Astrocyte of the spinal cord (primary cell): Measurements from ENCODE around the gene STKLD1.

Source experiments
- DNase-seq: peaks from one replicate; pipeline ENCODE4 v3.0.0; 2011; ENCODE audit warnings: low read depth, low spot score
- H3K4me3 ChIP-seq: 2 replicates; pipeline ENCODE4 v1.5.1; 2011; ENCODE audit warnings: low read depth, mild to moderate bottlenecking, low read length, moderate library complexity
- in situ Hi-C: cut with HindIII; loops from 2 replicates; pipeline ENCODE4 v1.10.0; 2017; ENCODE audit warnings: low sequenced_read_pairs
- TF ChIP-seq, protein P1 (sequence below): IDR thresholded peaks from 2 replicates; pipeline ENCODE4 v1.5.1; 2012; ENCODE audit warnings: low read depth, mild to moderate bottlenecking, low read length, inconsistent platforms

Gene STKLD1

DNA sequence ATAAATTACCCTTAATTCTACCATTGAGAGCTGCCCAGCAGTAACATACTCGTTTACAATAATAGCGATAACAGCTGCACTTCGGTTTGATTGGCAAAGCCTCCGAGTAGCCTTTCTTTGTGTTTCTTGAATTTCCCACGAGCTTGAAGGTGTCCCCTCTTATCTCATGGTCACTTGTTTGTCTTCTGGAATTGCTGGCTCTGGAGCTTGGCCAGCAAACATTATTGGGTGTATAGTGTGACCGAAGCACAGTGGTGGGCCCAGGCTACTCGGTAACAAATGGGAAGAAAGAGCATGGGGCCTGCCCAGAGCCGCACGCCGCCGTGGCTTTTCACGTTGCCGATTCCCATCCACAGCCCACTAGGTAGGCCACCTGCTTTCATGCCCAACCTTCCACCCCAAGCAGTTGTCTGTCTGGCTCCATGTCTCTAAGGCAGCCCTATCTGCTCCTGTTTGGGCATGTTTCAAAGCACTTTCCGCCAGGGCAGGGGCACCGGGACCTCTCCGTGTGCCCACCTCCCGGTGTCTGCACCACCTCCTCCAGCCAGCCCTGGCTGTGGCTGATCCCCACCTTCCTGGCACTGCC is 8.7 kb downstream of the STKLD1 start:
- DNase-seq = no peak
- H3K4me3 ChIP-seq = no peak overlapping the region
- TF ChIP-seq, protein P1, sequence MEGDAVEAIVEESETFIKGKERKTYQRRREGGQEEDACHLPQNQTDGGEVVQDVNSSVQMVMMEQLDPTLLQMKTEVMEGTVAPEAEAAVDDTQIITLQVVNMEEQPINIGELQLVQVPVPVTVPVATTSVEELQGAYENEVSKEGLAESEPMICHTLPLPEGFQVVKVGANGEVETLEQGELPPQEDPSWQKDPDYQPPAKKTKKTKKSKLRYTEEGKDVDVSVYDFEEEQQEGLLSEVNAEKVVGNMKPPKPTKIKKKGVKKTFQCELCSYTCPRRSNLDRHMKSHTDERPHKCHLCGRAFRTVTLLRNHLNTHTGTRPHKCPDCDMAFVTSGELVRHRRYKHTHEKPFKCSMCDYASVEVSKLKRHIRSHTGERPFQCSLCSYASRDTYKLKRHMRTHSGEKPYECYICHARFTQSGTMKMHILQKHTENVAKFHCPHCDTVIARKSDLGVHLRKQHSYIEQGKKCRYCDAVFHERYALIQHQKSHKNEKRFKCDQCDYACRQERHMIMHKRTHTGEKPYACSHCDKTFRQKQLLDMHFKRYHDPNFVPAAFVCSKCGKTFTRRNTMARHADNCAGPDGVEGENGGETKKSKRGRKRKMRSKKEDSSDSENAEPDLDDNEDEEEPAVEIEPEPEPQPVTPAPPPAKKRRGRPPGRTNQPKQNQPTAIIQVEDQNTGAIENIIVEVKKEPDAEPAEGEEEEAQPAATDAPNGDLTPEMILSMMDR = no peak
- in situ Hi-C loops = no loop called here

- TF ChIP-seq, protein P1 = no peak
- in situ Hi-C loops = no loop called here
- no peak overlapping the region for H3K4me3 ChIP-seq
- no peak for DNase-seq
These were observed 9.3 kb downstream of the STKLD1 start for GRCh38 chr9:133385452-133385851.

- TF ChIP-seq, protein P1 = no peak
- in situ Hi-C loops = no loop called here
- H3K4me3 ChIP-seq = no peak overlapping the region
- DNase-seq = no peak
These were observed 10.2 kb downstream of the STKLD1 start for GRCh38 chr9:133386338-133386737.

DNA sequence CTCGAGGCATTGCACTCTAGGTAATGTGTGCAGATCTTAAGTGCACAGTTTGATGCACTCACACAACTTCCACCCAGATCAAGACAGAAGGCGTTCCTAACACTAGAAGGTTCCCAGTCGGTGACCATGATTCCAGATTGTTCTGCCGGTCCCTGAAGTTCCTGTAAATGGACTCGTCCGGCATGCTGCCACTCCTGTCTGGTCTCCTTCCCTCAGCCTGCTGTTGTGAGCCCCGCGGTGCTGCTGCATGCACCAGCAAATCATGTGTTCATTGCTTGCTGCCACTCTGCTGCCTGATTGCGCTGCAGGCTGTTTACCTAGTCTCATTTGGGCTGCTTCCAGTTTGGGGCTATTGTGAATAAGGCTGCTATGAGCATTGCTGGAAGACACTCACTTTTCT is 11.5 kb downstream of the STKLD1 start:
- in situ Hi-C loops = no loop called here
- DNase-seq = no peak
- TF ChIP-seq, protein P1 = no peak
- no peak overlapping the region for H3K4me3 ChIP-seq

DNA sequence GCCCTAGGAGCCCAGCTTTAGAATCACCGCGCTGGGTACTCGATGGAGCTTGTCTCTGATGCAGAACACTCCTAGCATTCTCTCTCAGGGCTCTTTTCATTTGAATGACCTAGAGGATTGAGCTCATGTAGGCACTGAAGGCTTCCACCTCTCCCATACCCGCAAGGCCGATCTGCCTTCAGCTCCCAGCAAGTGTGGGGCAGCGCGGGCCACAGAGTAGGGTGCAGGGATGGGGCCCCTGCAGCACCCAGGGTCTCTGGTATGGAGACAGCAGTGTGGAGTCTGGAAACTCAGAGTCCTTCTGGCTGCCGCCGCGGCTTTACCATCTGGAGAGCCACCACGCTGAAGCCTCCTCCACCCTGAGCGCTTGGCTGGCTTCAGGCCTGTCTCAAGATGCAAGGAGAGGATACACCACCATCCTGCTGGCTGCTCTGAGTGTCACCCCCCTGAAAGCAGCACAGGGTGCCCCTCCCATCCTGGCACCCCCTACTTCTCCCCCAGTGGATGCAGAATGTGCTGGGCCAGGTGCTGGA is 12.9 kb downstream of the STKLD1 start:
- TF ChIP-seq, protein P1 = no peak
- in situ Hi-C loops = no loop called here
- no peak overlapping the region for H3K4me3 ChIP-seq
- DNase-seq = no peak

DNA sequence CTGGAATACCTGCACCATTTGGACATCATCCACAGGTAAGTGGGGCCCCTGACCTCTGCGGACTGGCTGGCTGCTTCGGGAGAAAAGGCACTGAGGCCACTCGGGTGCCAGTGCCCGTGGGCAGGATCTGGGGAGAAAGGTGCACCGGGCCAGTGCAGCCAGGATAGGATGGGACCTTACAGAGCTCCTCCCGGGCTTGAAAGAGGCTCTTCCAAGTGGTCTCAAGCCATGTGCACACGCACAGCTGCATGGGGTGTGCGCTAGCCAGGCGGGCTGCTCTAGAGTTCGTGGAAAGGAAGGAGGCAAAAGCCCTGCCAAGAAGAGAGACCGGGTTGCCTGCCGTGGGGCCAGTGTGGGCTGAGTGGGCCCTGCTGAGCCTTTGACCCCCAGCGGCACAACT is 13.4 kb downstream of the STKLD1 start:
- in situ Hi-C loops = no loop called here
- DNase-seq = no peak
- TF ChIP-seq, protein P1 = no peak
- no peak overlapping the region for H3K4me3 ChIP-seq
